HFFc6 (cell line): ENCODE data around the gene SUGCT. TPM values are rescaled to one million over a fixed set of nuclear protein-coding genes. Genes with fewer than 3 reads are reported as not detected.
"Not testable (repeated sequence)": the region's sequence is repeated elsewhere in the genome, so short reads cannot be mapped to it uniquely, and the experiment has no call there.

Experiments used
- DNase-seq: peaks from one replicate; pipeline ENCODE4 v3.0.0-alpha.2; 2018
- H3K27ac Mint-ChIP-seq: 2 replicates; pipeline ENCODE4 v1.8.0; 2020; ENCODE audit warnings: mild to moderate bottlenecking, mixed read lengths
- H3K27me3 Mint-ChIP-seq: 2 replicates; pipeline ENCODE4 v1.8.0; 2021; ENCODE audit warnings: mild to moderate bottlenecking, moderate library complexity, mixed read lengths; ENCODE audit not compliant: insufficient read depth
- H3K36me3 Mint-ChIP-seq: 2 replicates; pipeline ENCODE4 v1.8.0; 2021; ENCODE audit warnings: low read depth, mixed read lengths
- H3K4me1 Mint-ChIP-seq: 2 replicates; pipeline ENCODE4 v1.8.0; 2020; ENCODE audit warnings: low read depth, mixed read lengths
- H3K4me3 Mint-ChIP-seq: 2 replicates; pipeline ENCODE4 v1.8.0; 2020; ENCODE audit warnings: mild to moderate bottlenecking, moderate library complexity, mixed read lengths
- H3K9me3 Mint-ChIP-seq: 2 replicates; pipeline ENCODE4 v1.8.0; 2020; ENCODE audit warnings: mild to moderate bottlenecking, mixed read lengths
- CTCF ChIP-seq: fragments of 200-600 bp; sonication (generic); IDR thresholded peaks from 2 replicates; pipeline ENCODE4 v1.5.0; 2021; ENCODE audit warnings: antibody characterized with exemption, mild to moderate bottlenecking
- total RNA-seq, 6 experiments: library from RNA; stranded (reverse); fragmentation: NEBNext Ultra II Directional; extraction: Animal tissue kit (Norgen Biotek cat#: 25700); gene quantifications; 2 replicates in 1 of 6; 3 replicates in 5 of 6; pipeline ENCODE4 v1.2.3, GENCODE V29; 2021

SUGCT gene
- total RNA-seq, 6 experiments from 2014 or later, result 12.9 to 20.1 (median 17.1) TPM

GRCh38 chr7:40211276-40212003, 76.6 kb downstream of the SUGCT start:
- H3K4me3 Mint-ChIP-seq, result no peak overlapping the region
- peaks cover 21% of the 10 kb centered on the region for H3K4me1 Mint-ChIP-seq
- H3K9me3 Mint-ChIP-seq, result no peaks in the 10 kb centered on the region
- H3K27me3 Mint-ChIP-seq, result no peaks in the 10 kb centered on the region
- DNase-seq, result peak; percentile 26
- H3K27ac Mint-ChIP-seq, result peak overlapping the region; percentile 21; the same call in 1 of the 2 replicates
- 0 out of 2 replicates have a peak, but pooled peaks cover 7% of the 10 kb centered on the region for H3K36me3 Mint-ChIP-seq
- no peak for TF ChIP-seq CTCF

DNA sequence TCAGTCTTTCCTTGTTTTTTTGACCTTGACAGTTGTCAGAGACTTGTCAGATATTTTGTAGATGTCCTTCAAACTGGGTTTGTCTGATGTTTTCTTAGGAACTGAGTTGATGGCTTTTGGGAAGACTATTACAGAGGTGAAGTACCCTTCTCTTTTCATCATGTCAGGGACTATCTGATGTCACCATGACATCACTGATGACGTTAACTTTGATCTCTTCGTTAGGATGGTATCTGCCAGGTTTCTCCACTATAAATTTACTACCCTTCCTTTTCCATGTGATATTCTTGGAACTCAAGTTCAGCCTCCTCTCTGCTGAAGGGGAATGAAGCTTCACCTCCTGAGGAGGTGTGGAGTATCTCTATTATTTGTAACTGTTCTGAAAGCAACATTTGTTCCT, 78.5 kb downstream of the SUGCT start:
- H3K9me3 Mint-ChIP-seq, result no peaks in the 10 kb centered on the region
- peaks cover 11% of the 10 kb centered on the region; the same call in 1 of the 2 replicates for H3K36me3 Mint-ChIP-seq
- TF ChIP-seq CTCF, result no peak
- H3K27me3 Mint-ChIP-seq, result no peaks in the 10 kb centered on the region
- H3K4me1 Mint-ChIP-seq, result peaks cover 21% of the 10 kb centered on the region
- no peak overlapping the region for H3K4me3 Mint-ChIP-seq
- H3K27ac Mint-ChIP-seq, result no peak overlapping the region
- DNase-seq, result no peak

DNA sequence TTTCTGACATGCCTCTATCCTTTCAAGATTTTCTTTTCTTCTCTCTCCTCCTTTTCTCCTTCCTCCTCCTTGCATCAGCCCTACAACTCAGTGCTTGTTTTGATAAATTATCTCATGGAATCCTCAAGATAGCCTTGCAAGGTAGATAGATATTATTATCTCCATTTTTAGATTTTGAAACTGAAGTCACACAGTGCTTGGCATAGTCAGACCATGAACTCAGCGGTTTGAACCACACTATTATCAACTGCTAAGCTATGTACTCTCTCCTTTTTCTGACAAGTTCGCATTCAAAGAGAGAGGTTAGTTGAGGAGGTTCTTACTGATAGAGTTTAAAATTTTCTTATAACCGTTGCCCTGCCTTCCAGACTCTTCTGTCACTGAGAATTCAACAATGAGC, 79.1 kb downstream of the SUGCT start:
- no peak for DNase-seq
- no peaks in the 10 kb centered on the region for H3K9me3 Mint-ChIP-seq
- H3K36me3 Mint-ChIP-seq, result peaks cover 14% of the 10 kb centered on the region
- H3K4me3 Mint-ChIP-seq, result no peak overlapping the region; the same call in 1 of the 2 replicates
- no peak overlapping the region for H3K27ac Mint-ChIP-seq
- H3K4me1 Mint-ChIP-seq, result peaks cover 22% of the 10 kb centered on the region
- H3K27me3 Mint-ChIP-seq, result no peaks in the 10 kb centered on the region
- TF ChIP-seq CTCF, result no peak

- H3K4me1 Mint-ChIP-seq, result peaks cover 53% of the 10 kb centered on the region
- H3K4me3 Mint-ChIP-seq, H3K27me3 Mint-ChIP-seq, H3K27ac Mint-ChIP-seq, H3K9me3 Mint-ChIP-seq, DNase-seq: not testable (repeated sequence)
- peaks cover 11% of the 10 kb centered on the region for H3K36me3 Mint-ChIP-seq
Measured at GRCh38 chr7:40218612-40219011, 83.8 kb downstream of the SUGCT start.

- peak; percentile 82 for DNase-seq
- H3K9me3 Mint-ChIP-seq, result no peaks in the 10 kb centered on the region
- no peaks in the 10 kb centered on the region; the same call in 1 of the 2 replicates for H3K27me3 Mint-ChIP-seq
- H3K36me3 Mint-ChIP-seq, result peaks cover 11% of the 10 kb centered on the region
- H3K27ac Mint-ChIP-seq, result peak overlapping the region; percentile 78
- peaks cover 58% of the 10 kb centered on the region for H3K4me1 Mint-ChIP-seq
- TF ChIP-seq CTCF, result no peak
- H3K4me3 Mint-ChIP-seq, result peak overlapping the region; percentile 62
Measured at GRCh38 chr7:40219917-40220316, 85.1 kb downstream of the SUGCT start.

GRCh38 chr7:40220421-40220911, 85.7 kb downstream of the SUGCT start:
- DNase-seq, result peak; percentile 68
- TF ChIP-seq CTCF, result no peak
- H3K4me1 Mint-ChIP-seq, result peaks cover 59% of the 10 kb centered on the region
- H3K4me3 Mint-ChIP-seq, result peak overlapping the region; percentile 62
- H3K27me3 Mint-ChIP-seq, result no peaks in the 10 kb centered on the region; the same call in 1 of the 2 replicates
- H3K9me3 Mint-ChIP-seq, result no peaks in the 10 kb centered on the region
- H3K27ac Mint-ChIP-seq, result peak overlapping the region; percentile 78
- H3K36me3 Mint-ChIP-seq, result peaks cover 11% of the 10 kb centered on the region
